GM12878 (cell line): ENCODE measurements around the gene TBX15.

Experiments used
- EP300 ChIP-seq, 2 experiments: fragments of 150-350 bp in 1 of 2; IDR thresholded peaks; 2 replicates each; pipeline ENCODE4 v1.6.1; 2011 to 2012; ENCODE audit warnings: low read depth in 2 of 2, low read length in 2 of 2, borderline replicate concordance in 1 of 2, improper control_type of control experiment in 1 of 2, inconsistent platforms in 1 of 2; ENCODE audit not compliant: control insufficient read depth in 1 of 2
- EZH2 ChIP-seq: IDR thresholded peaks from 2 replicates; pipeline ENCODE4 v1.6.1; 2012; ENCODE audit warnings: low read depth, mild to moderate bottlenecking, control low read depth, inconsistent platforms, low read length, borderline replicate concordance; ENCODE audit not compliant: control insufficient read depth
- YY1 ChIP-seq: IDR thresholded peaks from 2 replicates; pipeline ENCODE4 v1.6.1; 2011; ENCODE audit warnings: low read depth, mild to moderate bottlenecking, low read length

- TF ChIP-seq EZH2 = no peak
- no peak for TF ChIP-seq EP300 (IDR thresholded peaks at IDR 0.05; ENCODE audit: borderline replicate concordance in 1 of 2, control insufficient read depth in 1 of 2, low read depth in 2 of 2, low read length in 2 of 2)
- no peak for TF ChIP-seq YY1
These were observed 87.3 kb downstream of the TBX15 start for GRCh38 chr1:118900643-118901440.
